Measurements from ENCODE around the gene PPP1R16B.

DNA sequence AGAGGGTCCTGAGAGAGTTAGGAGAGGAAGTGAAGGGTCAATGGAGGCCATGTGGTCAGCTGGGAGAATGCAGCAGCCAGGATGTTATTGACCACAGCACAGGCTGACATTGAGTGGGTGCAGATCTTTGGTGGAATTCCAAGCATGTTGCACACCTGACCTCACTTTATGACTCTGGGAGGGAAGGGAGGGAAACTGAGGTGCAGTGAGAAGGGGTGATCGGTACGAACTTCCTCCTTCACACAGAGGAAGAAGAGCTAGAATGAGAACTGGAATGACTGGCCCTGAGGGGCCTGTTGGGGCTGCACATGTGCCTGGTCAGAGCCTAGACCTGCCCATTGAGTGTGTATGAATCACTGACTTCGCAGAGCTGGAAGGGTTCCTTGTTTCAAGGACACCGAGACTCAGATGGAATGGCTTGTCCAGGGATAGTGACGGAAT is 130.5 kb downstream of the PPP1R16B start:
- no peak for TF ChIP-seq RAD21 (conservative IDR thresholded peaks at IDR 0.05 in 1 of 2, IDR thresholded peaks at IDR 0.05 in 1 of 2)
- no peak for TF ChIP-seq HMGXB4 (CRISPR knock-in tag; IDR thresholded peaks at IDR 0.05; ENCODE audit: borderline replicate concordance)
- no peak for TF ChIP-seq JUN (IDR thresholded peaks at IDR 0.05)
- TF ChIP-seq, protein P1, sequence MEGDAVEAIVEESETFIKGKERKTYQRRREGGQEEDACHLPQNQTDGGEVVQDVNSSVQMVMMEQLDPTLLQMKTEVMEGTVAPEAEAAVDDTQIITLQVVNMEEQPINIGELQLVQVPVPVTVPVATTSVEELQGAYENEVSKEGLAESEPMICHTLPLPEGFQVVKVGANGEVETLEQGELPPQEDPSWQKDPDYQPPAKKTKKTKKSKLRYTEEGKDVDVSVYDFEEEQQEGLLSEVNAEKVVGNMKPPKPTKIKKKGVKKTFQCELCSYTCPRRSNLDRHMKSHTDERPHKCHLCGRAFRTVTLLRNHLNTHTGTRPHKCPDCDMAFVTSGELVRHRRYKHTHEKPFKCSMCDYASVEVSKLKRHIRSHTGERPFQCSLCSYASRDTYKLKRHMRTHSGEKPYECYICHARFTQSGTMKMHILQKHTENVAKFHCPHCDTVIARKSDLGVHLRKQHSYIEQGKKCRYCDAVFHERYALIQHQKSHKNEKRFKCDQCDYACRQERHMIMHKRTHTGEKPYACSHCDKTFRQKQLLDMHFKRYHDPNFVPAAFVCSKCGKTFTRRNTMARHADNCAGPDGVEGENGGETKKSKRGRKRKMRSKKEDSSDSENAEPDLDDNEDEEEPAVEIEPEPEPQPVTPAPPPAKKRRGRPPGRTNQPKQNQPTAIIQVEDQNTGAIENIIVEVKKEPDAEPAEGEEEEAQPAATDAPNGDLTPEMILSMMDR (IDR thresholded peaks at IDR 0.05): no peak
- no peak for TF ChIP-seq RCOR1 (IDR thresholded peaks at IDR 0.05; ENCODE audit: low read depth, low read length)
- no peak for TF ChIP-seq MAX (IDR thresholded peaks at IDR 0.05)

Measured in A549 (cell line).